Medulla oblongata (tissue), 1 donor: ENCODE results near the gene WDR91.
"Not testable (repeated sequence)": the region's sequence is repeated elsewhere in the genome, so short reads cannot be mapped to it uniquely, and the experiment has no call there.

Source experiments
- DNase-seq: peaks from one replicate; pipeline ENCODE4 v3.0.0-alpha.2; 2015; ENCODE audit errors: extremely low spot score

The WDR91 gene

GRCh38 chr7:135179321-135179925 lies 31.9 kb downstream of the WDR91 start:
- DNase-seq: no peak

GRCh38 chr7:135178364-135178763 lies 33.0 kb downstream of the WDR91 start:
- DNase-seq: no peak

GRCh38 chr7:135177028-135177696 lies 34.2 kb downstream of the WDR91 start:
- no peak for DNase-seq

GRCh38 chr7:135175931-135176330 lies 35.4 kb downstream of the WDR91 start:
- no peak for DNase-seq

GRCh38 chr7:135174941-135175340 lies 36.4 kb downstream of the WDR91 start:
- DNase-seq: no peak

GRCh38 chr7:135173916-135174315 lies 37.4 kb downstream of the WDR91 start:
- not testable (repeated sequence) for DNase-seq

GRCh38 chr7:135171581-135172291 lies 39.6 kb downstream of the WDR91 start:
- peak; percentile 80 for DNase-seq

GRCh38 chr7:135170998-135171481 lies 40.3 kb downstream of the WDR91 start:
- DNase-seq: not testable (repeated sequence)

GRCh38 chr7:135170274-135170997 lies 40.9 kb downstream of the WDR91 start, which contains the start of gene CYREN:
Gene CYREN, minus strand, starts transcription at chr7:135170707. Its CDS starts 1,785 bp downstream, at chr7:135168922.
- DNase-seq: peak; percentile 96

GRCh38 chr7:135169964-135170273 lies 41.4 kb downstream of the WDR91 start:
- DNase-seq: peak; percentile 62

- no peak for DNase-seq
These were observed 42.0 kb downstream of the WDR91 start for GRCh38 chr7:135169141-135169963.

GRCh38 chr7:135168489-135169140 lies 42.7 kb downstream of the WDR91 start:
- DNase-seq: no peak

GRCh38 chr7:135168001-135168400 lies 43.3 kb downstream of the WDR91 start:
- DNase-seq: peak; percentile 52

- no peak for DNase-seq
These were observed 43.9 kb downstream of the WDR91 start for GRCh38 chr7:135167365-135167917.

- DNase-seq: no peak
These were observed 44.9 kb downstream of the WDR91 start for GRCh38 chr7:135166338-135166990.

- DNase-seq: no peak
These were observed 45.5 kb downstream of the WDR91 start for GRCh38 chr7:135165862-135166261.

- peak; percentile 13 for DNase-seq
These were observed 46.8 kb downstream of the WDR91 start for GRCh38 chr7:135164357-135165061.

GRCh38 chr7:135162382-135163001 lies 48.8 kb downstream of the WDR91 start:
- no peak for DNase-seq

GRCh38 chr7:135161669-135162068 lies 49.7 kb downstream of the WDR91 start:
- no peak for DNase-seq
